Astrocyte of the cerebellum (primary cell): ENCODE results near the gene B4GALT1.

Source experiments
- DNase-seq: peaks from one replicate; pipeline ENCODE4 v3.0.0-alpha.2; 2011; ENCODE audit warnings: low read depth
- H3K4me3 ChIP-seq: 2 replicates; pipeline ENCODE4 v1.5.1; 2011; ENCODE audit warnings: mild to moderate bottlenecking, low read depth, low read length, moderate library complexity
- CTCF ChIP-seq: IDR thresholded peaks from 2 replicates; pipeline ENCODE4 v1.5.1; 2012; ENCODE audit warnings: low read length, low read depth, moderate library complexity, mild to moderate bottlenecking; ENCODE audit errors: missing control alignments
- in situ Hi-C: cut with HindIII; loops from 2 replicates; pipeline ENCODE4 v1.10.0; 2017; ENCODE audit warnings: low sequenced_read_pairs

B4GALT1 gene

GRCh38 chr9:33202018-33202417 is 34.9 kb upstream of the B4GALT1 start:
- no peak for DNase-seq
- no peak overlapping the region for H3K4me3 ChIP-seq
- in situ Hi-C loops, result no loop called here
- no peak for TF ChIP-seq CTCF

- peak; percentile 73 for DNase-seq
- no peak for TF ChIP-seq CTCF
- H3K4me3 ChIP-seq, result no peak overlapping the region
- in situ Hi-C loops, result no loop called here
These were observed 31.0 kb upstream of the B4GALT1 start for GRCh38 chr9:33198165-33198564.

- in situ Hi-C loops, result no loop called here
- no peak for TF ChIP-seq CTCF
- no peak overlapping the region for H3K4me3 ChIP-seq
- DNase-seq, result no peak
These were observed 30.4 kb upstream of the B4GALT1 start for GRCh38 chr9:33197279-33198152.

- TF ChIP-seq CTCF, result no peak
- H3K4me3 ChIP-seq, result no peak overlapping the region
- in situ Hi-C loops, result no loop called here
- no peak for DNase-seq
These were observed 29.6 kb upstream of the B4GALT1 start for GRCh38 chr9:33196736-33197135.

- DNase-seq, result no peak
- in situ Hi-C loops, result loop anchor here (5.0 kb wide), 1 partner anchor 67 kb away; no protein-coding TSS in a partner anchor
- TF ChIP-seq CTCF, result no peak
- H3K4me3 ChIP-seq, result no peak overlapping the region
These were observed 26.7 kb upstream of the B4GALT1 start for GRCh38 chr9:33193818-33194217.

- TF ChIP-seq CTCF, result no peak
- in situ Hi-C loops, result loop anchor here (5.0 kb wide), 1 partner anchor 65 kb away; no protein-coding TSS in a partner anchor
- no peak overlapping the region for H3K4me3 ChIP-seq
- DNase-seq, result no peak
These were observed 25.5 kb upstream of the B4GALT1 start for GRCh38 chr9:33192493-33193255.
